Left renal cortex interstitium (tissue), 4 donors: Measurements from ENCODE around the gene FAM110C. TPM values are rescaled to one million over a fixed set of nuclear protein-coding genes. Genes with fewer than 3 reads are reported as not detected.

ENCODE experiments used
- DNase-seq, 4 donors: peaks; one replicate each; pipeline ENCODE4 v3.0.0-alpha.2; 2013; ENCODE audit warnings: low read depth in 4 of 4, low spot score in 2 of 4, missing footprints in 1 of 4
- polyA plus RNA-seq, 4 donors: library from polyadenylated mRNA; unstranded; fragments of 120-200 nt; gene quantifications; one replicate each; pipeline ENCODE4 v1.2.1, GENCODE V29; 2013; ENCODE audit not compliant: insufficient read length in 4 of 4

The FAM110C gene
- polyA plus RNA-seq, 4 donors, result 10.7 to 18.6 (median 11.2) TPM

DNA sequence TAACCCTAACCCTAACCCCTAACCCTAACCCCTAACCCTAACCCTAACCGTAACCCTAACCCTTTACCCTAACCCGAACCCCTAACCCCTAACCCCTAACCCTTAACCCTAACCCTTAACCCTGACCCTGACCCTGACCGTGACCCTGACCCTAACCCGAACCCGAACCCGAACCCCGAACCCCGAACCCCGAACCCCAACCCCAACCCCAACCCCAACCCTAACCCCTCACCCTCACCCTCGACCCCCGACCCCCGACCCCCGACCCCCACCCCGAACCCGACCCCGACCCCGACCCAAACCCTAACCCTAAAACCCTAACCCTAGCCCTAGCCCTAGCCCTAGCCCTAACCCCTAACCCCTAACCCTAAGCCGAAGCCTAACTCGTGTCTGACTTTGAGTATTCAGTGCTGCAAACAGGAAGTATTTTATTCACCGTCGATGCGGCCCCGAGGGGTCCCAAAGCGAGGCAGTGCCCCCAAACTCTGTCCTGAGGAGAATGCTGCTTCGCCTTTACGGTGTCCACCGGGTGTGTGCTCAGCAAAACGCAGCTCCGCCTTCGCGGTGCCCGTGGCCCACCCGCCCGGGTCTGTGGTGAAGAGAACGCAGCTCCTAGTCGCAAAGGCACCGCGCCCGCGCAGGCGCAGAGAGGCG is 36.0 kb downstream of the FAM110C start:
- no peak for DNase-seq

Other genes starting within 250 kb of the FAM110C start
- gene SH3YL1, start 217.5 kb upstream of the FAM110C start, polyA plus RNA-seq, result 100 to 1,000 TPM in 2 of 4 donors, 10 to 100 TPM in 2; 80.8 to 142 (median 101) TPM
- 100 to 1,000 TPM; 140 to 163 (median 150) TPM for gene ACP1, start 218.4 kb upstream of the FAM110C start, polyA plus RNA-seq
- gene ALKAL2, start 241.6 kb upstream of the FAM110C start, polyA plus RNA-seq, result 1 to 10 TPM; 5.3 to 6.1 (median 5.7) TPM